ENCODE measurements around the gene CAMK1D. TPM values are rescaled to one million over a fixed set of nuclear protein-coding genes. Genes with fewer than 3 reads are reported as not detected.

The CAMK1D gene
- total and polyA plus RNA-seq, 2 experiments from 2014 or later: 4.6 to 7.2 TPM

DNA sequence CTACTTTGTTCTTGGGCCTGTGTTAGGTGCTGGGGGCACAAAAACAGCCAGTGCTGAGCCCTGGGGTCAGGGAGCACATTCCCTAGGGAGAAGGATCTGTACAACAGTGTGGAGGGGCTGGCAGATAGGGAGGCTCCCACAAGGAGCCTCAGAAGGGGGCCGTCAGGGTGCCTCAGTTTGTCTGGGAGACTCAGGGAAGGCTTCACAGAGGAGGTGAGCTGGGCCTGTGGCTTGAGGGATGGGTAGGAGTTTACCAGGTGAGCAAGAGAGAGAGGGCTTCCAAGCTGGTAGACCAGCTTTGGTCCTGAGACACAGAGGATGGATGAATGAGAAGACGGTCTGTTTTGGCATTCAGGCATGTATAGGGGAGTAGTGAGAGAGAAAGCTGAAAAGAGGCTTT, 52.1 kb downstream of the CAMK1D start:
- Mint-ChIP-seq H3K27ac (no peak overlapping the region), H3K36me3 (ENCODE audit: low read depth) (no peaks in the 10 kb centered on the region), H3K4me3 (no peak overlapping the region), H3K9me3 (no peaks in the 10 kb centered on the region), H3K27me3 (ENCODE audit: insufficient read depth, low read depth, poor library complexity) (no peaks in the 10 kb centered on the region), H3K4me1 (peaks cover 11% of the 10 kb centered on the region)
- H3F3A ChIP-seq (replicated peaks; ENCODE audit: low read depth): no peaks in the 10 kb centered on the region
- no peak overlapping the region for H3K27ac ChIP-seq (ENCODE audit: low read depth)
- no peaks in the 10 kb centered on the region for H3K36me3 ChIP-seq (ENCODE audit: insufficient read depth)
- H3K4me3 ChIP-seq: no peak overlapping the region
- TF ChIP-seq NANOG (IDR thresholded peaks at IDR 0.05; ENCODE audit: borderline replicate concordance): no peak
- no peak for TF ChIP-seq JUNB (IDR thresholded peaks at IDR 0.05; ENCODE audit: unreplicated experiment)
- no peak for TF ChIP-seq EZH2phosphoT487 (IDR thresholded peaks at IDR 0.05; ENCODE audit: unreplicated experiment)
- no peak for TF ChIP-seq POLR2AphosphoS5 (IDR thresholded peaks at IDR 0.05; ENCODE audit: low read depth)
- TF ChIP-seq ZNF331 (CRISPR knock-in tag; IDR thresholded peaks at IDR 0.05; ENCODE audit: low read depth): no peak
- TF ChIP-seq CREB1 (CRISPR knock-in tag; IDR thresholded peaks at IDR 0.05; ENCODE audit: low read depth): no peak
- no peak for TF ChIP-seq ZNF114 (CRISPR knock-in tag; IDR thresholded peaks at IDR 0.05)
- TF ChIP-seq, protein P1, sequence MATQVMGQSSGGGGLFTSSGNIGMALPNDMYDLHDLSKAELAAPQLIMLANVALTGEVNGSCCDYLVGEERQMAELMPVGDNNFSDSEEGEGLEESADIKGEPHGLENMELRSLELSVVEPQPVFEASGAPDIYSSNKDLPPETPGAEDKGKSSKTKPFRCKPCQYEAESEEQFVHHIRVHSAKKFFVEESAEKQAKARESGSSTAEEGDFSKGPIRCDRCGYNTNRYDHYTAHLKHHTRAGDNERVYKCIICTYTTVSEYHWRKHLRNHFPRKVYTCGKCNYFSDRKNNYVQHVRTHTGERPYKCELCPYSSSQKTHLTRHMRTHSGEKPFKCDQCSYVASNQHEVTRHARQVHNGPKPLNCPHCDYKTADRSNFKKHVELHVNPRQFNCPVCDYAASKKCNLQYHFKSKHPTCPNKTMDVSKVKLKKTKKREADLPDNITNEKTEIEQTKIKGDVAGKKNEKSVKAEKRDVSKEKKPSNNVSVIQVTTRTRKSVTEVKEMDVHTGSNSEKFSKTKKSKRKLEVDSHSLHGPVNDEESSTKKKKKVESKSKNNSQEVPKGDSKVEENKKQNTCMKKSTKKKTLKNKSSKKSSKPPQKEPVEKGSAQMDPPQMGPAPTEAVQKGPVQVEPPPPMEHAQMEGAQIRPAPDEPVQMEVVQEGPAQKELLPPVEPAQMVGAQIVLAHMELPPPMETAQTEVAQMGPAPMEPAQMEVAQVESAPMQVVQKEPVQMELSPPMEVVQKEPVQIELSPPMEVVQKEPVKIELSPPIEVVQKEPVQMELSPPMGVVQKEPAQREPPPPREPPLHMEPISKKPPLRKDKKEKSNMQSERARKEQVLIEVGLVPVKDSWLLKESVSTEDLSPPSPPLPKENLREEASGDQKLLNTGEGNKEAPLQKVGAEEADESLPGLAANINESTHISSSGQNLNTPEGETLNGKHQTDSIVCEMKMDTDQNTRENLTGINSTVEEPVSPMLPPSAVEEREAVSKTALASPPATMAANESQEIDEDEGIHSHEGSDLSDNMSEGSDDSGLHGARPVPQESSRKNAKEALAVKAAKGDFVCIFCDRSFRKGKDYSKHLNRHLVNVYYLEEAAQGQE (IDR thresholded peaks at IDR 0.05; ENCODE audit: unreplicated experiment): no peak
- TF ChIP-seq, protein P2, sequence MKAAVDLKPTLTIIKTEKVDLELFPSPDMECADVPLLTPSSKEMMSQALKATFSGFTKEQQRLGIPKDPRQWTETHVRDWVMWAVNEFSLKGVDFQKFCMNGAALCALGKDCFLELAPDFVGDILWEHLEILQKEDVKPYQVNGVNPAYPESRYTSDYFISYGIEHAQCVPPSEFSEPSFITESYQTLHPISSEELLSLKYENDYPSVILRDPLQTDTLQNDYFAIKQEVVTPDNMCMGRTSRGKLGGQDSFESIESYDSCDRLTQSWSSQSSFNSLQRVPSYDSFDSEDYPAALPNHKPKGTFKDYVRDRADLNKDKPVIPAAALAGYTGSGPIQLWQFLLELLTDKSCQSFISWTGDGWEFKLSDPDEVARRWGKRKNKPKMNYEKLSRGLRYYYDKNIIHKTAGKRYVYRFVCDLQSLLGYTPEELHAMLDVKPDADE (IDR thresholded peaks at IDR 0.05): no peak
- no peak for TF ChIP-seq STAT1 (IDR thresholded peaks at IDR 0.05; ENCODE audit: unreplicated experiment)
- TF ChIP-seq, protein P3, sequence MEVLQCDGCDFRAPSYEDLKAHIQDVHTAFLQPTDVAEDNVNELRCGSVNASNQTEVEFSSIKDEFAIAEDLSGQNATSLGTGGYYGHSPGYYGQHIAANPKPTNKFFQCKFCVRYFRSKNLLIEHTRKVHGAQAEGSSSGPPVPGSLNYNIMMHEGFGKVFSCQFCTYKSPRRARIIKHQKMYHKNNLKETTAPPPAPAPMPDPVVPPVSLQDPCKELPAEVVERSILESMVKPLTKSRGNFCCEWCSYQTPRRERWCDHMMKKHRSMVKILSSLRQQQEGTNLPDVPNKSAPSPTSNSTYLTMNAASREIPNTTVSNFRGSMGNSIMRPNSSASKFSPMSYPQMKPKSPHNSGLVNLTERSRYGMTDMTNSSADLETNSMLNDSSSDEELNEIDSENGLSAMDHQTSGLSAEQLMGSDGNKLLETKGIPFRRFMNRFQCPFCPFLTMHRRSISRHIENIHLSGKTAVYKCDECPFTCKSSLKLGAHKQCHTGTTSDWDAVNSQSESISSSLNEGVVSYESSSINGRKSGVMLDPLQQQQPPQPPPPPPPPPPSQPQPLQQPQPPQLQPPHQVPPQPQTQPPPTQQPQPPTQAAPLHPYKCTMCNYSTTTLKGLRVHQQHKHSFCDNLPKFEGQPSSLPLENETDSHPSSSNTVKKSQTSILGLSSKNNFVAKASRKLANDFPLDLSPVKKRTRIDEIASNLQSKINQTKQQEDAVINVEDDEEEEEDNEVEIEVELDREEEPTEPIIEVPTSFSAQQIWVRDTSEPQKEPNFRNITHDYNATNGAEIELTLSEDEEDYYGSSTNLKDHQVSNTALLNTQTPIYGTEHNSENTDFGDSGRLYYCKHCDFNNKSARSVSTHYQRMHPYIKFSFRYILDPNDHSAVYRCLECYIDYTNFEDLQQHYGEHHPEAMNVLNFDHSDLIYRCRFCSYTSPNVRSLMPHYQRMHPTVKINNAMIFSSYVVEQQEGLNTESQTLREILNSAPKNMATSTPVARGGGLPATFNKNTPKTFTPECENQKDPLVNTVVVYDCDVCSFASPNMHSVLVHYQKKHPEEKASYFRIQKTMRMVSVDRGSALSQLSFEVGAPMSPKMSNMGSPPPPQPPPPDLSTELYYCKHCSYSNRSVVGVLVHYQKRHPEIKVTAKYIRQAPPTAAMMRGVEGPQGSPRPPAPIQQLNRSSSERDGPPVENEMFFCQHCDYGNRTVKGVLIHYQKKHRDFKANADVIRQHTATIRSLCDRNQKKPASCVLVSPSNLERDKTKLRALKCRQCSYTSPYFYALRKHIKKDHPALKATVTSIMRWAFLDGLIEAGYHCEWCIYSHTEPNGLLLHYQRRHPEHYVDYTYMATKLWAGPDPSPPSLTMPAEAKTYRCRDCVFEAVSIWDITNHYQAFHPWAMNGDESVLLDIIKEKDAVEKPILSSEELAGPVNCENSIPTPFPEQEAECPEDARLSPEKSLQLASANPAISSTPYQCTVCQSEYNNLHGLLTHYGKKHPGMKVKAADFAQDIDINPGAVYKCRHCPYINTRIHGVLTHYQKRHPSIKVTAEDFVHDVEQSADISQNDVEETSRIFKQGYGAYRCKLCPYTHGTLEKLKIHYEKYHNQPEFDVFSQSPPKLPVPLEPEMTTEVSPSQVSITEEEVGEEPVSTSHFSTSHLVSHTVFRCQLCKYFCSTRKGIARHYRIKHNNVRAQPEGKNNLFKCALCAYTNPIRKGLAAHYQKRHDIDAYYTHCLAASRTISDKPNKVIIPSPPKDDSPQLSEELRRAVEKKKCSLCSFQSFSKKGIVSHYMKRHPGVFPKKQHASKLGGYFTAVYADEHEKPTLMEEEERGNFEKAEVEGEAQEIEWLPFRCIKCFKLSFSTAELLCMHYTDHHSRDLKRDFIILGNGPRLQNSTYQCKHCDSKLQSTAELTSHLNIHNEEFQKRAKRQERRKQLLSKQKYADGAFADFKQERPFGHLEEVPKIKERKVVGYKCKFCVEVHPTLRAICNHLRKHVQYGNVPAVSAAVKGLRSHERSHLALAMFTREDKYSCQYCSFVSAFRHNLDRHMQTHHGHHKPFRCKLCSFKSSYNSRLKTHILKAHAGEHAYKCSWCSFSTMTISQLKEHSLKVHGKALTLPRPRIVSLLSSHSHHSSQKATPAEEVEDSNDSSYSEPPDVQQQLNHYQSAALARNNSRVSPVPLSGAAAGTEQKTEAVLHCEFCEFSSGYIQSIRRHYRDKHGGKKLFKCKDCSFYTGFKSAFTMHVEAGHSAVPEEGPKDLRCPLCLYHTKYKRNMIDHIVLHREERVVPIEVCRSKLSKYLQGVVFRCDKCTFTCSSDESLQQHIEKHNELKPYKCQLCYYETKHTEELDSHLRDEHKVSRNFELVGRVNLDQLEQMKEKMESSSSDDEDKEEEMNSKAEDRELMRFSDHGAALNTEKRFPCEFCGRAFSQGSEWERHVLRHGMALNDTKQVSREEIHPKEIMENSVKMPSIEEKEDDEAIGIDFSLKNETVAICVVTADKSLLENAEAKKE (CRISPR knock-in tag; IDR thresholded peaks at IDR 0.05): no peak
- no peaks in the 10 kb centered on the region for H3K9me2 ChIP-seq (ENCODE audit: insufficient read depth)
- H3K79me2 ChIP-seq (replicated peaks; ENCODE audit: insufficient read depth): no peaks in the 10 kb centered on the region
- no peaks in the 10 kb centered on the region for H4K20me1 ChIP-seq (replicated peaks; ENCODE audit: insufficient read depth)
- no peak overlapping the region for H2AFZ ChIP-seq
- H3K27me3 ChIP-seq (ENCODE audit: insufficient read depth): no peaks in the 10 kb centered on the region
- no peak overlapping the region for H3K4me2 ChIP-seq
- ATAC-seq (no peak), DNase-seq (ENCODE audit: low spot score) (no peak)
- H3K4me1 ChIP-seq (ENCODE audit: insufficient read depth): no peaks in the 10 kb centered on the region
